Measurements from ENCODE around the gene AGMO.

GRCh38 chr7:15594461-15594860, 32.6 kb upstream of the AGMO start:
- TF ChIP-seq CTCF (optimal IDR thresholded peaks at IDR 0.05 in 1 of 3, IDR thresholded peaks at IDR 0.05 in 1 of 3, conservative IDR thresholded peaks at IDR 0.05 in 1 of 3; ENCODE audit: extremely low read depth in 1 of 3, insufficient read depth in 2 of 3, low read length in 3 of 3) (no peak), EZH2 (IDR thresholded peaks at IDR 0.05; ENCODE audit: low read length) (no peak)

Measured in keratinocyte (primary cell).